COLO829 (cell line): ENCODE results near the gene SPAM1.
"Not testable (repeated sequence)": the region's sequence is repeated elsewhere in the genome, so short reads cannot be mapped to it uniquely, and the experiment has no call there.

Experiments
- DNase-seq: peaks from one replicate; pipeline ENCODE4 v3.0.0; 2012; ENCODE audit warnings: low spot score

Gene SPAM1

DNA sequence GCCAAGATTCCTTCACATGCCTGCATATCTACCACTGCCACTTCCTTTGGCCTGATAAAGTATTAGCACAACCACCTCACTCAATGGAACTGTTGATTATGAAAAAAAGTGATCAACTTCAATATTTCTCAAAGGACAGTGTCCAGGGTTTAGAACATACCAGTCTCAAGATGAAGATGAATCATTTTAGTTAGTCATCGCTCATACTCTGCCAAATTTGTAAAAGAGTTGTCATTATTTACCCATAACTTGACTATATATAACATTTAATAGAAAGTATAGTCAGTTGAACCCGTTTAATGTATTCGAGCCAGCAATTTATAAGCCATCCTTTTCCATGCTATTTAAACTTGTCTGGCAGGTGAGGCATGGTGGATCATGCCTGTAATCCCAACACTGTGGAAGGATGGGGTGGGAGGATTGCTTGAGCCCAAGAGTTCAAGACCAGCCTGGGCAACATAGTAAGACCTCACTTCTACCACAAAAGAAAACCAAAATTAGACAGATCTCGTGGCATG is 33.2 kb downstream of the SPAM1 start:
- no peak for DNase-seq

DNA sequence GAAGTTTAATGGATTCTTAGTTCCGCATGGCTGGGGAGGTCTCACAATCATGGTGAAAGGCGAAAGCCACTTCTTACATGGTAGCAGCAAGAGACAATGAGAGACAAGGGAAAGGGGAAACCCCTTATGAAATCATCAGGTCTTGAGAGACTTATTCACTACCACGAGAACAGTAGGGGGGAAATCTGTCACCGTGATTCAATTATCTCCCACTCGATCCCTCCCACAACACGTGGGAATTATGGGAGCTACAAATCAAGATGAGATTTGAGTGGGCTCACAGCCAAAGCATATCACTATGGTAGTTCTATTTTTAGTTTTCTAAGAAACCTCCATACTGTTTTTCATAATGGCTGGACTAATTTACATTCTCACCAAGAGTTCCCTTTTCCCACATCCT is 36.7 kb downstream of the SPAM1 start:
- no peak for DNase-seq

DNA sequence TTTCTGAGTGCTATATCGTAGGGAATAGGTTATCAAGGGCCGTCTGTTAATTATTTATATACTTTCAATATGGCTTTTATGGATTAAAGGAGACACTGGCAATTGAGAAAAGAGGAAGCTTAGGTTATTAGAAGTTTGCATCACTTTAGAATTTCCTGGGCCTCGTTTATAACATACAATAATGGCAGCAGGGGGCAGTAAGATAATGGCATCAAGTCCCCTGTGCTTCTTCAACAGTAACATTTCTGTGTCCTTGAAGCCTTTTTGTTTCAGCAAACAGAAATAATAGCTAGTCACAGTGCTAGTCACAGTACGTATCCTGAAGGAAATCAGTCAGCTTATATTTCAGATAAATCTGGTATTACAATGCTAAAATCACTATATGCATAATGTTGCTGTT is 41.9 kb downstream of the SPAM1 start:
- DNase-seq, result peak; percentile 17

DNA sequence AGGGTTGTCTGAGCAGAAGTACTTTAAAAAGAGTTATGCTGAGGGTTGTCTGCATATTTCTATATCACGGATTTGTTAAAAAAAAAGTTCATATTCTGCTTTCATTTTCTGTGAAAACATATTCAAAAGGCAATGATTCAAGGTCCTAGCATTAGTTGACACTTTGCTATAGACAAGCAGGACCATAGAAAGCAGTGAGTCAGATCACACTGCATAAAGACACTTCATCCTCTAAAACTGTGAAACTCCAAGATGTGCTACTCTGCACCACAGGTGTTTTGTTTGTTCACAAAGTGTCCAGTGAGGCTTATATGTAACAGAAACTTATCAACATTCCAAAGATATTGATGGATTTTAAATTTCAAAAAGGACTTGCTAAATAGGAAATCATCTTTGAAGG is 47.0 kb downstream of the SPAM1 start:
- DNase-seq, result no peak

DNA sequence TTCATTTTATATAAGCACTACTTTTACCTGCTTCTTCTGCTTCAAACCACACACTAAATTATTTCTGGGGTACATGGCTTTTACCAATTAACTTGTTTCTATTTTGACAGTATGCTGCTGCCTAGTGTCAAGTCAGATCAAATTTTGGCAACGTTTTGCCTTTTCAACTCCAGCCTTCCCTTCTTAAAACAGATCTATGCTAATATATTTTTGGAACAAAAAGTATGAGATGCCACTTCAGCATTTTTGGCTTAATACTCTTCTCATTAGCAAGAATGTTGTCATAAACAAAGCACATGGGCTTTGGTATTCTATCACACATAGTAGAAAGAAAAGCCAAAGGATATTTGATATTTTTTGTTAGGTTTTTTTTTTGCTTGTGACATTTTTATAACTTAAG is 47.8 kb downstream of the SPAM1 start:
- no peak for DNase-seq

DNA sequence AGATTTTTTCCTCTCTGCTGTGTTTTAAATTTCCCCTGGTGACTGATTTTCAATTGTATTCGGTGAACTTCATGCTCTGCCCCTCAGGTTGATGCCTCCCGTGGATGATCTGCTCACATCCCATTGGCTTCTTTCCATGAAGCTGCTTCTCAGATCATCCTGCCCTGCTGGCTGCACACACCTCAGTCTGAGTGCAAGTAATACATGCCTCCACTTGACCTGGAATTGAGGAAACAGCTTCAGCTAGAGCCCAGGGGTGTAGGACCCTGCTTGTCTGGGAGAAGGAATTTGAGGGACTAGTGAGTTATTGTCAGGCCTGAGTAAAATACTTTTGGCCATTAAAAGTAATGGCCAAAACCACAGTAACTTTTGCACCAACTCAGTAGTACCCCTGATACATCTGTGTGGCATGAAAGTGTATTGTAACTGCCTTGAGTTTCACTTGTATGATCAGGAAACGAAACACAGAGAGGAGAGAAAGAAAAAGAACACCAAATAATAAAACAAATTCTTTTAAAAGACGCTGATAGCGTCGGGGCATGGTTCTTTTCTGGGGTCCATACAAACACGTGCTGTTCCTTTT is 49.4 kb downstream of the SPAM1 start:
- DNase-seq, result no peak

DNA sequence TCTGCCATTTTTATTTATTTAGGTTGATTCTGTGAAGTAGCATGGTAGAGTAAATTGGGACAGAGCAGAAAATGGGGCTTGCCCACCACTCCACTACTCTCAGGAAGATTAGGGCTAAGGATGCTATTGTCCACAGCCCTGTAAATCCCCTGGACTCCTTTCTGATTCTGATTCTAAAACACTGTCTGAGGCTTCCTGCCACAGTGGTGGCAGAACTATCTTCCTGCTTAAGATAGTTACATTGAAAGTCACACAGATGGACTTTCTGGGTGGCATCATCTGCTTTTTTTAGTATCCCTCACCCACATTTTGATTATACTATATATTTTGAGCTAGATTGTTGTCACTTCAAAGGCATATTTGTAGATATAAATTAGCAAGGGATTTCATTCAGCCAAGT is 50.0 kb downstream of the SPAM1 start:
- DNase-seq, result no peak

DNA sequence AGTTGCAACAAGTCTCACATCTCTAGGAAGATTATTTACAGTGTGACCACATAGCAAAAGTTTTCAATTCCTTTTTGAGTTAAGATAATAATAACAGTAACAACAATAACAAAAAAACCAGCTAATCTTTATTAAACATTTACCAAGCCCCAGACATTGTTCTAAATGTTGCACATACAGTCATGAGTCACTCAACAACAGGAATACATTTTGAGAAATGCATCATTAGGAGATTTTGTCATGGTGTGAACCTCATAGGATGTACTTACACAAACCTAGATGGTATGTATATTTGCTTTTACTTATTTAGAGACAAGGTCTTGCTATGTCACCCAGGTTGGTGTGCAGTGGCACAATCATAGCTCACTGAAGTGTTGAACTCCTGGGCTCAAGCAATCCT is 52.0 kb downstream of the SPAM1 start:
- DNase-seq, result no peak

DNA sequence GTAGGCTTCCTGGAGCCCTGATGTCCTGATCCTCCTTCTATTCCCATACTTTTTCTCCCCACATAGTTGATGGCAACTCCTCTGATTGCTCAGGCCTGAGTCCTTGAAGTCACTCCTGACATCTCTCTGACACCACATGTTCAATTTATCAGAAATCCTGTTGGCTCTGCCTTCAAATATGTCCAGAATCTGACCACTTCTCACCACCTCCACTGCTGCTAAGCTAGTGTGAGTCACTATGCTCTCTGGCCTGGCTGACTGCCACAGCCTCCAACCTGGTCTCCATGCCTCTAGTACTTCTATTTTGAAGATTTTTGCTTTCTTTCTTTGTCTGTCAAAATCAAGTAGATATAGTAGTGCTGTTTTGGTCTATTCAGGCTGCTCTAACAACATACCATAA is 54.8 kb downstream of the SPAM1 start:
- DNase-seq, result no peak

DNA sequence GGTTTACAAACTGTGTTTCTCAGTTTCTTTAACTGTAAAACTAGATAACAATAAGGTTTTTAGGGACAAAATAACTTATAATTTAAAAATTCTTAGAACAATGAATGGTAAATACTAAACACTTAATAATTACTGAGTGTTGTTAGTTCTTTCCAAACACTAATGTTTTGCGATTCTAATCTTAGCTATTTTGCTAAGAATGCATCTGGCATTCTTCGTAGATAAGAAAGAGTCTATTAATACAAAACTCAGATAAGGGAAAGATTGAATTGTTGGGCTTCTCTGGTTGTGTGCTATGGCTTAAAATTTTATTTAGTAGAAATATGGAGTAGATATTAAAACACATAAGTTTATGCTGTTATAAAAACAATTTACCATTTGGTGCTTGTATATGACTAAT is 62.4 kb downstream of the SPAM1 start:
- DNase-seq, result no peak

DNA sequence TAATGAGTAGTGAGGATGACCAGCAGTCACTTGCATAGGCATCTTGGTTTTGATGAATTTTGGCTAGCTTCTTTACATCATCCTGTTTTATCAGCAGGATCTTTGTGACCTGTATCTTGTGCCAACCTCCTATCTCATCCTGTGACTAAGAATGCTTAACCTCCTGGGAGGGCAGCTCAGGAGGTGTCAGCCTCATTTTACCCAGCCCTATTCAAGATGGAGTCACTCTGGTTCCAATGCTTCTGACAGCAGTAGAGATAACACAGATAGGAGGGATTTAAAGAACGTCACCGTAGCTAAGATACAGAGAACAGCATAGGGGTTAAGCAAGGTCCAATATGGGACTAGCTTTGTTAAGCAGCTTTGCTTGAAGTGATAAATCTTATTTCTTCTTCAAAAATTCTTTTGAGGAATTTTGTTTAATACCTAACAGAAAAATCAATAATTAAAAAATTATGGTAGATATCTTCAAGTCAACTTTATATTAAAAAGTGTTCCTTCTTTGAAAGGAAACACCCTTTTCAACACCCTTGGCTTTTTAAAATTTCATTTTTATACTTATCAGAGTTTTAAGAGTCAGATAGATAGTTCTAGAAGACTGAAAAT is 68.0 kb downstream of the SPAM1 start:
- DNase-seq, result no peak

DNA sequence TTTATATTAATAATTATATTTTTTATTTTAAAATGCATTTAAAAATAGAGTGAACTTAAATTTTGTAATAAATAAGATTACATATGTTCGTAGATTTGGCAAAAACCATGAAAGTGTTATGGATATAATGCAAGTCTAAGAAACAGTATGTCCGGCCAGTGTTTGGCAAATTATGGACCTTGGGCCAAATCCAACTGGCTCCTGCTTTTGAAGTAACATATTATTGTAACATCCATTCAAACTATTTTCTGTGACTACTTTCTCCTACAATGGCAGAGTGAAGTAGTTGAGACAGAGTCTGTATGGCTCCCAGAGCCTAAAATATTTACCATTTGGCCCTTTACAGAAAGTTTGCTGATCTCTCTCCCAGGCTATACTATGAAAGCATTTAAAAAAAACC is 69.0 kb downstream of the SPAM1 start:
- DNase-seq, result no peak

DNA sequence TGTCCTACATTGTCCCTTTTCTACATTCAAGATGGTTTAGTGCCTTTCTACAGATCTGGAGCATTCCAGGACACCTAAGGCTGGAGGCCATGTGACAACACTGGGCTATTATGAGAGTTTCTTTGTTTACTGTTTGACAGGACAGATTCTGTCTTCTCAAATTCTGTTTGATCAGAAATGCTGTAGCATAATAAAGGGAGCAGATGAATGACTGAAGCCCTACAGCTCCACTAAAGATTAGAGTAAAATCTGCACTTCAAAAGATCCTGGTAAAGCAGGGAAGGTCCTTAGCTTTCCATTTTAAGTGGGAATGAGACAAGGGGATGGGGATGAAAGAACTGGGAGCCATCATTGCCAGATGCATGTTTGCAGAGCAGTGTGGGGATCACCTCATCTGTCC is 69.4 kb downstream of the SPAM1 start:
- DNase-seq, result peak; percentile 36

DNA sequence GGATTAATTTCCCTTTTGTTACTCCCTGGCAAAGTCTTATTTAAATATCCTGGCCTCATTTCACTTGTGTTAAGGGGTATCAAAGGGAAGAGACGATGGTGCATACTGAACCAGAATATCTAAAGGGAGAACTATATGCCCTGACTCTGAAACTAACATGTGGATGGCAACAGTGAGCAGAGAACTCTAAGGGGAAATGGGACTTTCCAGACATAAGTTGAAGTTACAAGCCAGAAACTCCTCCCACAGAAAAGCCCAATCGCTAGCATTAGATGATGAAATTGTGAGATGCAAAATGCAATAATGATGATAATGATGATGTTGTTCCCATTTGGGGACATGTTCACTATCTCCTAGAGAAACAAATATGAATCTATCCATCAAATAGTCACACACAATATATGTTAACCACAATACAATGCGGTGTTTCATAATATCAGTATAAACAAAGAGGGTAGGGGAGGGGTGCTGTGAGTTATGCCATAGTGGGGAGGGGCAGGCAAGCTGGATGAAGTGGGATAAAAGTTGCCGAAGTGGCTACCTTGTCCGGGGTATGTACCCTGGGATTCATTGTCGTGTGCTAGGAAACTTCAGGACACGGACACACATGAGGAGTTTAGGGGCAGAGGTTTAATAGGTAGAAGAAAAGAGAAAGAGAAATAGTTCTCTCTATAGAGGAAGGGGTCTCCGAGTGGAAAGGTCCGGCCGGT is 70.7 kb downstream of the SPAM1 start:
- no peak for DNase-seq

DNA sequence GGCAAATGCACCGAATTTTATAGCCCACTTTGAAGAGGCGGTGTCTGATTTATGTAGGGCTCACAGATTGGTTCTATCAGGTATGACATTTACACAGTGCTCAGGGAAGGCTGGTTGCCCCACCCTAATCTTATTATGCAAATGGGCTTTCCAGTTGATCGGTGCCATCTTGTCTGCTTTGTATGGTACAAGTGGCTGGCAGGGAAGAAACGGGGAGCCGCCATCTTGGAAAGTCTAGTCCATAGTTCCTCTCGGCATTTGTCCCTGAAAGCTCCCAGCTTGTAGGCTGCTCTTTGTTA is 71.2 kb downstream of the SPAM1 start:
- no peak for DNase-seq

DNA sequence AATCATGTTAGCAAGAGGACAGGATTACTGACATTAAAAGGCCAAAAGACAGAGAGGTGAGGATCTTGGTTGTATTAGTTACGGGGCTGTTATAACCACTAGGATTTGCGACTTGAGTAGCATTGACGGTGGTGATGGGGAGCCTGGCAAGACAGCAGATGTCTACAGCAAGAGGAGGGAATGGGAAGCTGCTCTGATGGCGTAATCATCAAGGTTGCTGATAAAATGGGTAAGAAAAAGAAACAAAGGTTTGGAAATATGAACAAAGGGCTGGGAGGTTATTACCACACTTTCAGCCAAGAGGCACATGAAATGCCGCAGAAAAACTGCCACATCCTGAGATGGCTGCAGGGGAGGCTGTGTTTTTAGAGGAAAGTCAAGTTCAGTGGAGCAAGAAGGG is 73.9 kb downstream of the SPAM1 start:
- no peak for DNase-seq

DNA sequence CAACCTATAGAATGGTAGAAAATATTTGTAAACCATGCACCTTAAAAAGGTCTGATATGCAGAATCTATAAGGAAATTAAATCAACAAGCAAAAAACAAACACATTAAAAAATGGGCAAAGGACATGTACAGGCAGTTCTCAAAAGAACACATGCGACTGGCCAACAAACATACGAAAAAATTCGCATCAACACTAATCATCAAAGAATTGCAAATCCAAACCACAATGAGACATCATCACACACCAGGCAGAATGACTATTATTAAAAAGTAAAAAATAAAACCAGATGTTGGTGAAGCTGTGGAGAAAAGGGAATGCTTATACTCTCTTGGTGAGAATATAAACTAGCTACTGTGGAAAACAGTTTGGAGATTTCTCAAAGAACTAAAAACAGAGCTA is 74.7 kb downstream of the SPAM1 start:
- no peak for DNase-seq

DNA sequence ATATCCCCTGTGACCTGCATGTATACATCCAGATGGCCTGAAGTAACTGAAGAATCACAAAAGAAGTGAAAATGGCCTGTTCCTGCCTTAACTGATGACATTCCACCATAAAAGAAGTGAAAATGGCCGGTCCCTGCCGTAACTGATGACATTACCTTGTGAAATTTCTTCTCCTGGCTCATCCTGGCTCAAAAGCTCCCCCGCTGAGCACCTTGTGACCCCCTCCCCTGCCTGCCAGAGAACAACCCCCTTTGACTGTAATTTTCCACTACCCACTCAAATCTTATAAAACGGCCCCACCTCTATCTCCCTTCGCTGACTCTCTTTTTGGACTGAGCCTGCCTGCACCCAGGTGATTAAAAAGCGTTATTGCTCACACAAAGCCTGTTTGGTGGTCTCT is 83.3 kb downstream of the SPAM1 start:
- DNase-seq, result not testable (repeated sequence)

DNA sequence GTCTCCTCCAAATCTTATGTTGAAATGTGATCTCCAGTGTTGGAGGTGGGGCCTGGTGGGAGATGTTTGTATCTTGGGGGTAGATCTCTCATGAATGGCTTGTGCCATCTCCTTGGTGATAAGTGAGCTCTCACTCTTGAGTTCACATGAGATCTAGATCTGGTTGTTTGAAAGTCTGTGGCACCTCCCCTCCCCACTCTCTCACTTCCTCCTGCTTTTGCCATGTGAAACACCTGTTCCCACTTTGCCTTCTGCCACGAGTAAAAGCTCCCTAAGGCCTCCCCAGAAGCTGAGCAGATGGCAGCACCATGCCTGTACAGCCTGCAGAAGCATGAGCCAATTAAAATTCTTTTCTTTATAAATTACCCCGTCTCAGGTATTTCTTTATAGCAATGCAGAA is 84.3 kb downstream of the SPAM1 start:
- DNase-seq, result no peak
